Measurements from ENCODE around the gene ENGASE. TPM values are rescaled to one million over a fixed set of nuclear protein-coding genes. Genes with fewer than 3 reads are reported as not detected.
A peak's percentile ranks its signal among the peaks of the same experiment; 100 is the strongest.

Gene ENGASE
- total and polyA plus RNA-seq, 2 donors (not counting 1 experiment from before 2014, with no cell fraction given): 92.1 to 122 TPM

GRCh38 chr17:79064026-79064425 is 10.6 kb upstream of the ENGASE start:
- Histone ChIP-seq H3K4me1 (ENCODE audit: control insufficient read depth in 2 of 2, insufficient read depth in 2 of 2, low read length in 2 of 2) (no peaks in the 10 kb centered on the region), H3K9ac (ENCODE audit: low read length) (no peak overlapping the region), H3K9me3 (ENCODE audit: control extremely low read depth in 1 of 3, control insufficient read depth in 2 of 3, insufficient read depth in 1 of 3, low read length in 2 of 3) (no peaks in the 10 kb centered on the region), H3K36me3 (replicated peaks in 1 of 2; ENCODE audit: control extremely low read depth in 1 of 2, control insufficient read depth in 1 of 2, extremely low read depth in 1 of 2, insufficient read depth in 2 of 2, low read length in 1 of 2) (no peaks in the 10 kb centered on the region), H3K4me2 (replicated peaks; ENCODE audit: low read depth, low read length, poor library complexity, severe bottlenecking) (no peak overlapping the region), H3K27ac (ENCODE audit: low read length in 2 of 2) (no peak overlapping the region), H3K27me3 (replicated peaks in 1 of 4; ENCODE audit: control extremely low read depth in 1 of 4, control insufficient read depth in 3 of 4, insufficient read depth in 4 of 4, low read length in 3 of 4) (no peaks in the 10 kb centered on the region), H3K79me2 (ENCODE audit: control insufficient read depth, insufficient read depth, low read length) (no peaks in the 10 kb centered on the region), H4K20me1 (ENCODE audit: control insufficient read depth, insufficient read depth, low read length, poor library complexity, severe bottlenecking) (no peaks in the 10 kb centered on the region), H2AFZ (ENCODE audit: insufficient read depth, low read depth, low read length, poor library complexity, severe bottlenecking) (no peak overlapping the region), H3K4me3 (ENCODE audit: control extremely low read depth in 1 of 5, extremely low read depth in 1 of 5, insufficient read depth in 1 of 5, low read depth in 2 of 5, low read length in 4 of 5) (no peak overlapping the region)
- H3K4me3 Mint-ChIP-seq: no peak overlapping the region
- ChIA-PET CTCF (interaction anchor here (1.8 to 3.5 kb wide), 3 partner anchors 10 to 329 kb away, joined by 5 to 21 read pairs (median 8); partner anchors contain the start of gene ENGASE), POLR2A (no interaction called here)
- WGBS (ENCODE audit: insufficient coverage): 68% methylated on average over 4 of the region's 4 CpGs
- H3K27me3 Mint-ChIP-seq: peaks cover 15% of the 10 kb centered on the region
- intact Hi-C loops (cut with micrococcal nuclease): no loop called here
- DNase-seq (no peak), ATAC-seq (ENCODE audit: low read depth) (no peak)
- no peak overlapping the region for H3K27ac Mint-ChIP-seq
- no peak for TF ChIP-seq EZH2 (IDR thresholded peaks at IDR 0.05; ENCODE audit: borderline replicate concordance, insufficient read depth, low read depth, low read length, poor library complexity, severe bottlenecking)
- no peak for TF ChIP-seq CTCF (IDR thresholded peaks at IDR 0.05)
- no peaks in the 10 kb centered on the region for H3K9me3 Mint-ChIP-seq (ENCODE audit: insufficient read depth)
- H3K4me1 Mint-ChIP-seq: peaks cover 3% of the 10 kb centered on the region

- no peak overlapping the region for H2AFZ ChIP-seq (ENCODE audit: insufficient read depth, low read depth, low read length, poor library complexity, severe bottlenecking)
- POLR2A ChIA-PET: no interaction called here
- CTCF ChIA-PET: interaction anchor here (0.7 to 3.7 kb wide), 9 partner anchors 9 to 328 kb away, joined by 3 to 21 read pairs (median 4); partner anchors contain the start of gene ENGASE
- H3K4me1 ChIP-seq (ENCODE audit: control insufficient read depth in 2 of 2, insufficient read depth in 2 of 2, low read length in 2 of 2): no peaks in the 10 kb centered on the region
- no peak overlapping the region for H3K4me3 ChIP-seq (ENCODE audit: control extremely low read depth in 1 of 5, extremely low read depth in 1 of 5, insufficient read depth in 1 of 5, low read depth in 2 of 5, low read length in 4 of 5)
- no peak overlapping the region for H3K4me2 ChIP-seq (replicated peaks; ENCODE audit: low read depth, low read length, poor library complexity, severe bottlenecking)
- DNase-seq (peak; percentile 50), ATAC-seq (ENCODE audit: low read depth) (no peak)
- intact Hi-C loops (cut with micrococcal nuclease): no loop called here
- H3K9ac ChIP-seq (ENCODE audit: low read length): no peak overlapping the region
- 43% methylated on average over 1 of the region's 10 CpGs for WGBS (ENCODE audit: insufficient coverage)
- no peaks in the 10 kb centered on the region for H3K27me3 ChIP-seq (replicated peaks in 1 of 4; ENCODE audit: control extremely low read depth in 1 of 4, control insufficient read depth in 3 of 4, insufficient read depth in 4 of 4, low read length in 3 of 4)
- H3K9me3 Mint-ChIP-seq (ENCODE audit: insufficient read depth): no peaks in the 10 kb centered on the region
- no peaks in the 10 kb centered on the region for H3K36me3 ChIP-seq (replicated peaks in 1 of 2; ENCODE audit: control extremely low read depth in 1 of 2, control insufficient read depth in 1 of 2, extremely low read depth in 1 of 2, insufficient read depth in 2 of 2, low read length in 1 of 2)
- peak; percentile 56 for TF ChIP-seq CTCF (IDR thresholded peaks at IDR 0.05)
- TF ChIP-seq EZH2 (IDR thresholded peaks at IDR 0.05; ENCODE audit: borderline replicate concordance, insufficient read depth, low read depth, low read length, poor library complexity, severe bottlenecking): no peak
- no peaks in the 10 kb centered on the region for H3K9me3 ChIP-seq (ENCODE audit: control extremely low read depth in 1 of 3, control insufficient read depth in 2 of 3, insufficient read depth in 1 of 3, low read length in 2 of 3)
- H3K79me2 ChIP-seq (ENCODE audit: control insufficient read depth, insufficient read depth, low read length): no peaks in the 10 kb centered on the region
- peaks cover 3% of the 10 kb centered on the region for H3K4me1 Mint-ChIP-seq
- H3K4me3 Mint-ChIP-seq: no peak overlapping the region
- no peaks in the 10 kb centered on the region for H4K20me1 ChIP-seq (ENCODE audit: control insufficient read depth, insufficient read depth, low read length, poor library complexity, severe bottlenecking)
- H3K27ac Mint-ChIP-seq: no peak overlapping the region
- no peak overlapping the region for H3K27ac ChIP-seq (ENCODE audit: low read length in 2 of 2)
- H3K27me3 Mint-ChIP-seq: peaks cover 12% of the 10 kb centered on the region
Measured at GRCh38 chr17:79065105-79065670, 9.4 kb upstream of the ENGASE start.
